Lung (tissue), 12 donors: ENCODE data around the gene ATM. TPM values are rescaled to one million over a fixed set of nuclear protein-coding genes. Genes with fewer than 3 reads are reported as not detected.
A peak's percentile ranks its signal among the peaks of the same experiment; 100 is the strongest.
"Not testable (repeated sequence)": the region's sequence is repeated elsewhere in the genome, so short reads cannot be mapped to it uniquely, and the experiment has no call there.

Experiments used
- ATAC-seq: fragments of 200-7000 bp; cut with Tn5 transposase; one replicate; pipeline ENCODE4 v1.9.1; 2020; ENCODE audit warnings: moderate number of reproducible peaks; ENCODE audit not compliant: insufficient read depth, low FRiP score
- DNase-seq, 3 donors: peaks; one replicate each; pipeline ENCODE4 v3.0.0-alpha.2; 2013 to 2017
- H3K27ac ChIP-seq, 2 donors: one replicate each; pipeline ENCODE4 v1.5.1; 2013; ENCODE audit warnings: mild to moderate bottlenecking in 2 of 2, moderate library complexity in 2 of 2, control low read depth in 1 of 2, inconsistent platforms in 1 of 2, low read depth in 1 of 2, low read length in 1 of 2
- H3K27me3 ChIP-seq, 3 donors: one replicate each; pipeline ENCODE4 v1.5.1; 2013; ENCODE audit warnings: low read length in 2 of 3; ENCODE audit not compliant: control insufficient read depth in 3 of 3, insufficient read depth in 3 of 3
- H3K36me3 ChIP-seq, 4 donors: one replicate each; pipeline ENCODE4 v1.5.1; 2013; ENCODE audit warnings: low read length in 4 of 4, mild to moderate bottlenecking in 1 of 4, moderate library complexity in 1 of 4; ENCODE audit not compliant: control insufficient read depth in 4 of 4, insufficient read depth in 4 of 4
- H3K4me1 ChIP-seq, 5 donors: one replicate each; pipeline ENCODE4 v1.5.1; 2013; ENCODE audit warnings: low read length in 5 of 5, mild to moderate bottlenecking in 2 of 5, moderate library complexity in 1 of 5; ENCODE audit not compliant: control insufficient read depth in 5 of 5, insufficient read depth in 5 of 5
- H3K4me3 ChIP-seq: one replicate; pipeline ENCODE4 v1.5.1; 2013; ENCODE audit warnings: mild to moderate bottlenecking, control low read depth, moderate library complexity
- H3K9ac ChIP-seq, 2 donors: one replicate each; pipeline ENCODE4 v1.5.1; 2013; ENCODE audit warnings: low read length in 2 of 2, control low read depth in 1 of 2; ENCODE audit not compliant: insufficient read depth in 1 of 2
- H3K9me3 ChIP-seq, 4 donors: one replicate each; pipeline ENCODE4 v1.5.1; 2013; ENCODE audit warnings: low read length in 3 of 4, mild to moderate bottlenecking in 1 of 4, moderate library complexity in 1 of 4; ENCODE audit not compliant: control insufficient read depth in 4 of 4, insufficient read depth in 3 of 4
- WGBS, 2 donors: extraction: QIAGEN DNeasy Blood & Tissue Kit; methylation state at CpG; one replicate each; pipeline ENCODE4 v1.1.7; 2013; 5-methylcytosine and 5-hydroxymethylcytosine counted together
- polyA plus RNA-seq, 2 donors: library from polyadenylated mRNA; stranded (reverse); fragments of 200-250 nt; gene quantifications; one replicate each; pipeline ENCODE4 v1.2.1, GENCODE V29; 2013
- total RNA-seq, 2 donors: library from RNA; depleted of rRNA in 1 of 2; stranded (reverse); fragments of >200 nt in 1 of 2; gene quantifications; one replicate each; pipeline ENCODE4 v1.2.1, GENCODE V29; 2014 to 2021
- TF ChIP-seq, protein P1 (sequence below): IDR thresholded peaks from 2 replicates; pipeline ENCODE4 v1.5.1; 2012; ENCODE audit warnings: mild to moderate bottlenecking; ENCODE audit errors: control extremely low read depth, extremely low read depth
- donor health status: control.
- donor health status: control.
- donor health status: Bipolar disorder and iron deficiency.
- donor health status: healthy.
- donor health status: DM: yes; HTN: yes; CAD: no.

Gene ATM
- total and polyA plus RNA-seq, 4 donors, result 14.9 to 165 (median 29.9) TPM

- Histone ChIP-seq H3K27me3 (no peaks in the 10 kb centered on the region), H3K4me3 (no peak overlapping the region), H3K4me1 (no peaks in the 10 kb centered on the region), H3K9me3 (no peaks in the 10 kb centered on the region), H3K9ac (no peak overlapping the region), H3K27ac (no peak overlapping the region), H3K36me3 (peaks cover 11 to 40% (median 23%) of the 10 kb centered on the region in 4 donors)
- DNase-seq (no peak), ATAC-seq (no peak)
- 92 to 97% methylated on average over 1 of the region's 1 CpG for whole genome bisulfite sequencing, 2 donors
- TF ChIP-seq, protein P1, sequence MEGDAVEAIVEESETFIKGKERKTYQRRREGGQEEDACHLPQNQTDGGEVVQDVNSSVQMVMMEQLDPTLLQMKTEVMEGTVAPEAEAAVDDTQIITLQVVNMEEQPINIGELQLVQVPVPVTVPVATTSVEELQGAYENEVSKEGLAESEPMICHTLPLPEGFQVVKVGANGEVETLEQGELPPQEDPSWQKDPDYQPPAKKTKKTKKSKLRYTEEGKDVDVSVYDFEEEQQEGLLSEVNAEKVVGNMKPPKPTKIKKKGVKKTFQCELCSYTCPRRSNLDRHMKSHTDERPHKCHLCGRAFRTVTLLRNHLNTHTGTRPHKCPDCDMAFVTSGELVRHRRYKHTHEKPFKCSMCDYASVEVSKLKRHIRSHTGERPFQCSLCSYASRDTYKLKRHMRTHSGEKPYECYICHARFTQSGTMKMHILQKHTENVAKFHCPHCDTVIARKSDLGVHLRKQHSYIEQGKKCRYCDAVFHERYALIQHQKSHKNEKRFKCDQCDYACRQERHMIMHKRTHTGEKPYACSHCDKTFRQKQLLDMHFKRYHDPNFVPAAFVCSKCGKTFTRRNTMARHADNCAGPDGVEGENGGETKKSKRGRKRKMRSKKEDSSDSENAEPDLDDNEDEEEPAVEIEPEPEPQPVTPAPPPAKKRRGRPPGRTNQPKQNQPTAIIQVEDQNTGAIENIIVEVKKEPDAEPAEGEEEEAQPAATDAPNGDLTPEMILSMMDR, result no peak
Measured at GRCh38 chr11:108253176-108253575, 30.3 kb downstream of the ATM start.

- Histone ChIP-seq H3K27ac (no peak overlapping the region), H3K9ac (no peak overlapping the region), H3K36me3 (peaks cover 4 to 27% (median 19%) of the 10 kb centered on the region in 4 donors), H3K27me3 (no peaks in the 10 kb centered on the region), H3K4me3 (no peak overlapping the region), H3K4me1 (no peaks in the 10 kb centered on the region), H3K9me3 (no peaks in the 10 kb centered on the region)
- 92 to 96% methylated on average over 3 of the region's 3 CpGs for WGBS, 2 donors
- DNase-seq (no peak), ATAC-seq (no peak)
- TF ChIP-seq, protein P1, result no peak
Measured at GRCh38 chr11:108269583-108269982, 46.7 kb downstream of the ATM start.

DNA sequence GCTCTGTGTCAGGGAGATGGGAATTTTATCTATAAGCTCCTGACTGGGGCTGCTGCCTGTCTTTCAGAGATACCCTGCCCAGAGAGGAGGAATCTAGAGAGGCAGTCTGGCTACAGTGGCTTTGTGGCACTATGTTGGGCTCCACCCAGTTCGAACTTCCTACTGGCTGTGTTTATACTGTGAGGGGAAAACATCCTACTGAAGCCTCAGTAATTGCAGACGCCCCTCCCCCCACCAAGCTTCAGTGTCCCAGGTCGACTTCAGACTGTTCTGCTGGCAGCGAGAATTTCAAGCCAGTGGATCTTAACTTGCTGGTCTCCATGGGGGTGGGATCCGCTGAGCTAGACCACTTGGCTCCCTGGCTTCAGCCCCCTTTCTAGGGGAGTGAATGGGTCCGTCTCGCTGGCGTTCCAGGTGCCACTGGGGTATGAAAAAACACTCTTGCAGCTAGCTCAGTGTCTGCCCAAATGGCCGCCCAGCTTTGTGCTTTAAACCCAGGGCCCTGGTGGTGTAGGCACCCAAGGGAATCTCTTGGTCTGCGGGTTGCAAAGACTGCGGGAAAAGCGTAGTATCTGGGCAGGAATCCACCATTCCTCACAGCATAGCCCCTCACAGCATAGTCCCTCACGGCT lies 54.2 kb downstream of the ATM start:
- not testable (repeated sequence) for H3K4me3 ChIP-seq, H3K9ac ChIP-seq, DNase-seq, H3K4me1 ChIP-seq, H3K9me3 ChIP-seq, H3K27me3 ChIP-seq, ATAC-seq, H3K27ac ChIP-seq
- H3K36me3 ChIP-seq, result peaks cover 8 to 21% (median 15%) of the 10 kb centered on the region in 4 donors
- 89 to 90% methylated on average over 13 of the region's 13 CpGs for WGBS, 2 donors

DNA sequence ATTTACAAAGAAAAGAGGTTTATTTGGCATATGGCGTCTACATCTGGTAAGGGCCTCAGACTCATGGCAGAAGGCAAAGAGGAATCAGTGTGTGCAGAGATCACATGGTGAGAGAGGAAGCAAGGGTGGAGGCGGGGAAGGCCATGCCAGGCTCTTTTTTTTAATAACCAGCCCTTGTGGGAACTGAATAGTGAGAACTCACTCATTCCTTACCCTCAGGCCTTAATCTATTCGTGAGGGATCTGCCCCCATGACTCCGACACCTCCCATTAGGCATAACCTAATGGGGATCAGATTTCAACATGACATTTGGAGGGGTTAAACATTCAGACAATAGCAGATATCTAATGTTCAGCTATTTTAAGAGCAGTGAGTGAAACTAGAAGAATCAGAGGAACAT lies 55.7 kb downstream of the ATM start:
- Histone ChIP-seq H3K9ac (no peak overlapping the region), H3K27me3 (no peaks in the 10 kb centered on the region), H3K27ac (no peak overlapping the region), H3K36me3 (peaks cover 7 to 20% (median 13%) of the 10 kb centered on the region in 4 donors), H3K4me3 (no peak overlapping the region), H3K4me1 (peaks cover 0 to 1% (median 0%) of the 10 kb centered on the region in 5 donors), H3K9me3 (no peaks in the 10 kb centered on the region)
- 76 to 82% methylated on average over 4 of the region's 4 CpGs for WGBS, 2 donors
- peak in 1 of 3 donors; percentile 2 for DNase-seq
- TF ChIP-seq, protein P1, result no peak
- no peak for ATAC-seq
